Middle frontal gyrus (tissue), 1 donor: Measurements from ENCODE around the gene WNT5B.
A peak's percentile ranks its signal among the peaks of the same experiment; 100 is the strongest.
"Not testable (repeated sequence)": the region's sequence is repeated elsewhere in the genome, so short reads cannot be mapped to it uniquely, and the experiment has no call there.

Experiments
- DNase-seq: peaks from one replicate; pipeline ENCODE4 v3.0.0-alpha.2; 2015; ENCODE audit warnings: low spot score; ENCODE audit errors: extremely low spot score

The WNT5B gene

GRCh38 chr12:1690578-1691122 lies 61.6 kb downstream of the WNT5B start, which contains the start of gene ADIPOR2:
ADIPOR2 (plus strand) TSS chr12:1691070; CDS start chr12:1754344, 63,274 bp downstream.
- peak; percentile 87 for DNase-seq

DNA sequence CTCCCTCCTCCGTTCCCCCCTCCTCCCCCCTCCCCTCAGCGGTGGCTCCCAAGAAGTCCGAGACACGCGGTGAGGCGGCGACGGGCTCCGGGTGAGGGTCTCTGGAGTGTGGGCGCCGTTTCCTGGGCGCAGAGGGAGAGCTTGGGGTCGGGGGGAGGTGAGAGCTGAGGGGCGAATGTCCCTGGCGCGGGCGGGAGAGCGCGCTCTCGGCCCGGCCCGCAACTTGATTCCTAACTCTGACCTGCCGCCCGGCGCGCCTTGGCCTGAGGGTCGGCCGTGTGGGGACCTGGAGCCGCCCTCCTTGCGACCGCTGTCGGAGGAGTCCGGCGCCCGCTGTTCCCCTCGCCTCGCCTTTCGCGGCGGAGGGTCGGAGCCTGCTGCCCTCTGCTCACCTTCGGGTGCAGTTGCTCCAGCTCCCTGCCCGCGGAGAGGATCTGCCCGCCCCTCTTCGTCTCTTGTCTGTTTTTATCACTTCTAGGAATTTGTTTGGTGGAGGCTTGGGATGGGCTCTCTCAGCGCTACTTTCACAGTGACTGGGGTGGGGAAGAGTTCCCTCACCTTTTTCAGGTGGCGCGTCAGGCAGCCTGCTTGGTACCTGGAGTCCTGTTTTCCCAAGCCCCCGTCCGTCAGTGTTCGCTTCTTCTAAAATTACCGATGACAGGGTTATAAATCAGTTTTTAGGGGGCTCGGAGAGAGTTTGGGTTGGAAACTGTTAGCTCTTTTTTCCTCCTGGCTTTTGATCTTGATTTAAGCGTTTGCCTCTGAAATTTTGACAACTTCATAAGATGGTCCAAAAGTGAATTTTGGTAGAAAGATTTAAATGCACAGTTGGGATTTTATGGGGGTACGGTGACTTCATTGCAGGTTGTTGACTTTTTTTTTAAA lies 62.3 kb downstream of the WNT5B start:
- DNase-seq = no peak

DNA sequence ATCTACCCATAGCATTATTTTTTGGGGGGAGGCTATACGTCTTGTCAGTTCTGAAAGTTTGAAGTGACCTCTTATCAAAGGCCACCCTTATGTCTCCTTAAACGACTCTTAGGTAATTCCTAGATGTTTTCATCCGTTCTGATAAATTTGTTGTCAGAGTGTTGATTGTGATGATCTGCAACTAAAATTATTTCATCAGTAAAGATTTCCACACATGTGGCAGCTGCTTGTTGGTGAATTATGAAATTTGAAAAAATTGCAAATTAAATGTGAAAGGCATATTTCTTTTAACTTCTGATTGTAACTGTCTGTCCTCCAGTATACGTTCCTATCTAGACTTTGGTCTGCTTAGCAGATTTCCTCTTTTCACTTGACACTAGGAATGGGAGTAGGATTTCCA lies 63.2 kb downstream of the WNT5B start:
- no peak for DNase-seq

DNA sequence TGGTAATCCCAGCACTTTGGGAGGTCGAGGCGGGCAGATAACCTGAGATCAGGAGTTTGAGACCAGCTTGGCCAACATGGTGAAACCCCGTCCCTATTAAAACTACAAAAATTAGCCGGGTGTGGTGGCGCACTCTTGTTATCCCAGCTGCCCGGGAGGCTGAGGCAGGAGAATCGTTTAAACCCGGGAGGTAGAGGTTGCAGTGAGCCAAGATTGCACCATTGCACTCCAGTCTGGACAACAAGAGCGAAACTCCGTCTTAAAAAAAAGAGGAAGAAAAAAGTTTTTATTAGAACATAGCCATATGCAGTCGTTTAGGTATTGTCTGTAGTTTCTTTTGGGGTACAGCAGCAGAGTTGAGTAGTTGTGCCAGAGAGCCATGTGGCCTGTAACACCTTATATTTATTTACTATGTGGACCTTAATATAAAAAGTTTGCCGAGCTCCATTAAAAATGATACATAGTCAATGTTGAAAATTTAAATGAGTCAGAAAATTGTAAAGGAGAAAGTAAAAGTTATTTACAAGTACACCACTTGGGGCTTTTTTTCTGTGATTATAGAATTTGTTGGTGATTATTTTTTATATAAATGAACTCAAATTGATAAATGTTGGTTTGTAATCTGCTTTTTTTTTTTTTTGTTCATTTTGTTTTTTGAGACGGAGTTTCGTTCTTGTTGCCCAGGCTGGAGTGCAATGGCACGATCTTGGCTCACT lies 64.0 kb downstream of the WNT5B start:
- DNase-seq = no peak

GRCh38 chr12:1695097-1695496 lies 66.1 kb downstream of the WNT5B start:
- DNase-seq = not testable (repeated sequence)

DNA sequence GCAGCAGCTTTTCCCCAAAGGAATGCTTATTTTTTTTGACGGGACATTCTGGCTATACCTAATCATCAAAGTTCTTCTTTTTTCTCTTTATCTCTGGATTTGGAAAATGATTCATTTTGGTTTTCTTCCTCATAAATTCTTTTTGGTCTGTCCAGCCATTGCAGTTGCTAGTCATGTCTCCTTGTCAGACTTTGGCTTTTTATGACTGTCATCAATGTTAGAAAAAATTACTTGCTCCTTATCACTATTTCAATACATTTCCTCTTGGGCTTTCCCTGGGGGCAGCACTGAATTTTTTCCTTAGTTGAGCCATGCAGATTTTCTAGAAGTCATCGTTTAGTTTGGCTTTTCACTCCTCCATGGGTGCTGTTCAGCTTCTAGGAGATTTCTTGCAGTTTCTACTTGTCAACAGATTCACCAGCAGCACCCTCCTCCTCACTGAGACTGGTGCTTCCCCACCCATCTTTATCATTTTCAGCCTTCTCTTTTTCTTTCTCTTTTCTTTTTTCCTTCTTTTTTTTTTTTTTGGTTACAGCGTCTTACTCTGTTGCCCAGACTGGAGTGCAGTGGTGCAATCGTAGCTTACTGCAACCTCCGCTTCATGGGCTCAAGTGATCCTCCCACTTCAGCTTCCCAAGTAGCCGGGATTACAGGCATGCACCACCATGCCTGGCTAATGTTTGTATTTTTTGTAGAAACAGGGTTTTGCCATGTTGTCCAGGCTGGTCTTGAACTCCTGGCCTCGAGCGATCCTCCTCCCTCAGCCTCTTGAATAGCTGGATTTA lies 67.0 kb downstream of the WNT5B start:
- no peak for DNase-seq

DNA sequence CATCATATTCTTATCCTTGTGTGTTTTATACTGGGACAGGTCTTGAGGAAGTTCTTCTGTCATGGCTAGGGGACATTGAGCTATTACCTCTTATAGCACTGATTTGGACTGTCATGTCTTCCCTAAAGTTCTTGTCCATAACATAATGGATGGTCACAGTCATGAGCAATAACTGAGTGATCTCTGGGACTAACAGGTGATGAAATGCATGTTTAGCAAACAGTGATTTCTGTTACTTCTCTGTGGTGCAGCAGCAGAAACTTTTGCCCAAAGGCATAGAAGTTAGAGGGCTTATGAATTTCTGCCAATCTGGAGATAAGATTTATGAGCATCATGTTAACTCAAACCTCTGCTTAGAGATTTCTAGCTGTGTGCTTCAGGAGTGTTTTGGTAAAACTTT lies 67.8 kb downstream of the WNT5B start:
- DNase-seq = no peak
